ENCODE measurements around the gene CMSS1. TPM values are rescaled to one million over a fixed set of nuclear protein-coding genes. Genes with fewer than 3 reads are reported as not detected.

CMSS1 gene
- total RNA-seq, 1 experiment from 2014 or later, result 70.6 TPM

GRCh38 chr3:100175637-100176280, 358.1 kb downstream of the CMSS1 start:
- Mint-ChIP-seq H3K27ac (no peak overlapping the region), H3K36me3 (peaks cover 52% of the 10 kb centered on the region), H3K9me3 (peaks cover 27% of the 10 kb centered on the region), H3K4me3 (no peak overlapping the region), H3K27me3 (ENCODE audit: low read depth) (no peaks in the 10 kb centered on the region; the same call in none of the 2 replicates), H3K4me1 (peaks cover 3% of the 10 kb centered on the region; the same call in 1 of the 2 replicates)
- CTCF ChIA-PET, result interaction anchor here (1.2 to 1.6 kb wide), 2 partner anchors 78 to 344 kb away, joined by 3 to 7 read pairs; no protein-coding TSS in a partner anchor
- ATAC-seq, result no peak
- DNase-seq (ENCODE audit: low spot score), result no peak
- no peak for TF ChIP-seq ZNF121 (CRISPR knock-in tag; IDR thresholded peaks at IDR 0.05)
- TF ChIP-seq ETV6 (CRISPR knock-in tag; IDR thresholded peaks at IDR 0.05), result no peak
- TF ChIP-seq GRHL2 (CRISPR knock-in tag; IDR thresholded peaks at IDR 0.05; ENCODE audit: insufficient replicate concordance, severe bottlenecking), result no peak
- no peak for TF ChIP-seq PRDM15 (CRISPR knock-in tag; IDR thresholded peaks at IDR 0.05)
- TF ChIP-seq CDX4 (CRISPR knock-in tag; IDR thresholded peaks at IDR 0.05; ENCODE audit: borderline replicate concordance), result no peak
- TF ChIP-seq ZBTB21 (CRISPR knock-in tag; IDR thresholded peaks at IDR 0.05; ENCODE audit: borderline replicate concordance), result no peak
- TF ChIP-seq NR3C1 (CRISPR knock-in tag; conservative IDR thresholded peaks at IDR 0.05; ENCODE audit: low read depth), result no peak
- TF ChIP-seq FOXP1 (CRISPR knock-in tag; IDR thresholded peaks at IDR 0.05; ENCODE audit: borderline replicate concordance), result no peak
- POLR2A ChIA-PET, result no interaction called here

GRCh38 chr3:100179692-100180349, 362.2 kb downstream of the CMSS1 start:
- H3K9me3 Mint-ChIP-seq, result peaks cover 45% of the 10 kb centered on the region
- H3K36me3 Mint-ChIP-seq, result peaks cover 59% of the 10 kb centered on the region
- ATAC-seq (no peak), DNase-seq (ENCODE audit: low spot score) (no peak)
- CTCF ChIA-PET, result no interaction called here
- H3K27me3 Mint-ChIP-seq (ENCODE audit: low read depth), result no peaks in the 10 kb centered on the region; the same call in none of the 2 replicates
- POLR2A ChIA-PET, result no interaction called here
- H3K4me3 Mint-ChIP-seq, result no peak overlapping the region
- H3K27ac Mint-ChIP-seq, result no peak overlapping the region
- peaks cover 15% of the 10 kb centered on the region for H3K4me1 Mint-ChIP-seq
- TF ChIP-seq RORB (CRISPR knock-in tag; IDR thresholded peaks at IDR 0.05), result no peak
- no peak for TF ChIP-seq AFF4 (CRISPR knock-in tag; IDR thresholded peaks at IDR 0.05; ENCODE audit: borderline replicate concordance)
- TF ChIP-seq ATF2 (CRISPR knock-in tag; IDR thresholded peaks at IDR 0.05; ENCODE audit: borderline replicate concordance, low read depth), result no peak
- TF ChIP-seq NR1H2 (CRISPR knock-in tag; IDR thresholded peaks at IDR 0.05), result no peak
- TF ChIP-seq CREM (CRISPR knock-in tag; IDR thresholded peaks at IDR 0.05), result no peak
- TF ChIP-seq ZNF121 (CRISPR knock-in tag; IDR thresholded peaks at IDR 0.05), result no peak
- TF ChIP-seq MLX (CRISPR knock-in tag; IDR thresholded peaks at IDR 0.05), result no peak
- TF ChIP-seq EMX1 (CRISPR knock-in tag; IDR thresholded peaks at IDR 0.05), result no peak
- no peak for TF ChIP-seq ZNF425 (CRISPR knock-in tag; conservative IDR thresholded peaks at IDR 0.05)
- no peak for TF ChIP-seq ZNF263 (CRISPR knock-in tag; IDR thresholded peaks at IDR 0.05; ENCODE audit: low read depth)
- TF ChIP-seq FOXP4 (CRISPR knock-in tag; IDR thresholded peaks at IDR 0.05), result no peak
